ENCODE data around the gene MAP4. TPM values are rescaled to one million over a fixed set of nuclear protein-coding genes. Genes with fewer than 3 reads are reported as not detected.

Gene MAP4
- total and polyA plus RNA-seq, 2 donors (not counting 1 experiment from before 2014, with no cell fraction given): 39.2 to 132 TPM

DNA sequence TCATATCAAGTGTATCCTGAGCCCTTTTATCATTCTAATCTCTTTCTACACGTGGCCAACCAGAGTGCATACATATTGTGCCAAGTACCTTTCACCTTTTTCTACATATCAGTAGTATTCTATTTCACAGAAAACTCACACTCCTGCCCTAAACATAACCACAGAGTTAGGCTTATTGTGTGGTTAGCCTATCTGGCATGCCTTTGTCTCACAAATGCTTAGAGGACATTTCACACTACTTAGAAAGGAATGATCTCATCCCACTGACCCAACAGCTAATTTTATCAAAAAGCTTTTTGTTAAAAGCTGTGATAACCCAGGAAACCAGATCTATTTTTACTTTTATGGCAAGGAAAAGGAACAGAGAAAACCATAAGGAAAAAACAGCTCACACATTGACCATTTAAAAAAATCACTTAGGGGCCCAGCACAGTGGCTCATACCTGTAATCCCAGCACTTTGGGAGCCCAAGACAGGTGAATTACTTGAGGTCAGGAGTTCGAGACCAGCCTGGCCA, 17.8 kb upstream of the MAP4 start:
- H3K9me3 Mint-ChIP-seq (ENCODE audit: insufficient read depth): no peaks in the 10 kb centered on the region
- H3K4me1 Mint-ChIP-seq: peaks cover 14% of the 10 kb centered on the region
- no peak for ATAC-seq (ENCODE audit: low read depth)
- no peaks in the 10 kb centered on the region for H3K27me3 Mint-ChIP-seq
- H4K20me1 ChIP-seq (ENCODE audit: control insufficient read depth, insufficient read depth, low read length, poor library complexity, severe bottlenecking): peaks cover 35% of the 10 kb centered on the region
- H3K27ac ChIP-seq (ENCODE audit: low read length in 2 of 2): no peak overlapping the region
- ChIA-PET CTCF (interaction anchor here (1.1 kb wide), 1 partner anchor 20 kb away, joined by 3 read pairs; no protein-coding TSS in a partner anchor), POLR2A (interaction anchor here (0.6 kb wide), 1 partner anchor 46 kb away, joined by 5 read pairs; no protein-coding TSS in a partner anchor)
- H3K79me2 ChIP-seq (ENCODE audit: control insufficient read depth, insufficient read depth, low read length): peaks cover 73% of the 10 kb centered on the region
- no peak overlapping the region for H3K4me3 ChIP-seq (ENCODE audit: control extremely low read depth in 1 of 5, extremely low read depth in 1 of 5, insufficient read depth in 1 of 5, low read depth in 2 of 5, low read length in 4 of 5)
- TF ChIP-seq, protein P1, sequence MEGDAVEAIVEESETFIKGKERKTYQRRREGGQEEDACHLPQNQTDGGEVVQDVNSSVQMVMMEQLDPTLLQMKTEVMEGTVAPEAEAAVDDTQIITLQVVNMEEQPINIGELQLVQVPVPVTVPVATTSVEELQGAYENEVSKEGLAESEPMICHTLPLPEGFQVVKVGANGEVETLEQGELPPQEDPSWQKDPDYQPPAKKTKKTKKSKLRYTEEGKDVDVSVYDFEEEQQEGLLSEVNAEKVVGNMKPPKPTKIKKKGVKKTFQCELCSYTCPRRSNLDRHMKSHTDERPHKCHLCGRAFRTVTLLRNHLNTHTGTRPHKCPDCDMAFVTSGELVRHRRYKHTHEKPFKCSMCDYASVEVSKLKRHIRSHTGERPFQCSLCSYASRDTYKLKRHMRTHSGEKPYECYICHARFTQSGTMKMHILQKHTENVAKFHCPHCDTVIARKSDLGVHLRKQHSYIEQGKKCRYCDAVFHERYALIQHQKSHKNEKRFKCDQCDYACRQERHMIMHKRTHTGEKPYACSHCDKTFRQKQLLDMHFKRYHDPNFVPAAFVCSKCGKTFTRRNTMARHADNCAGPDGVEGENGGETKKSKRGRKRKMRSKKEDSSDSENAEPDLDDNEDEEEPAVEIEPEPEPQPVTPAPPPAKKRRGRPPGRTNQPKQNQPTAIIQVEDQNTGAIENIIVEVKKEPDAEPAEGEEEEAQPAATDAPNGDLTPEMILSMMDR (IDR thresholded peaks at IDR 0.05): no peak
- no peak for TF ChIP-seq EZH2 (IDR thresholded peaks at IDR 0.05; ENCODE audit: borderline replicate concordance, insufficient read depth, low read depth, low read length, poor library complexity, severe bottlenecking)
- H3K9me3 ChIP-seq (ENCODE audit: control extremely low read depth in 1 of 3, control insufficient read depth in 2 of 3, insufficient read depth in 1 of 3, low read length in 2 of 3): no peaks in the 10 kb centered on the region
- H3K27me3 ChIP-seq (replicated peaks in 1 of 4; ENCODE audit: control extremely low read depth in 1 of 4, control insufficient read depth in 3 of 4, insufficient read depth in 4 of 4, low read length in 3 of 4): no peaks in the 10 kb centered on the region
- H3K9ac ChIP-seq (ENCODE audit: low read length): no peak overlapping the region
- no peaks in the 10 kb centered on the region for H3K36me3 ChIP-seq (replicated peaks in 1 of 2; ENCODE audit: control extremely low read depth in 1 of 2, control insufficient read depth in 1 of 2, extremely low read depth in 1 of 2, insufficient read depth in 2 of 2, low read length in 1 of 2)
- H3K4me2 ChIP-seq (replicated peaks; ENCODE audit: low read depth, low read length, poor library complexity, severe bottlenecking): no peak overlapping the region
- intact Hi-C loops (cut with micrococcal nuclease): no loop called here
- H3K4me1 ChIP-seq (ENCODE audit: control insufficient read depth in 2 of 2, insufficient read depth in 2 of 2, low read length in 2 of 2): no peaks in the 10 kb centered on the region
- no peak overlapping the region for H3K27ac Mint-ChIP-seq
- H2AFZ ChIP-seq (ENCODE audit: insufficient read depth, low read depth, low read length, poor library complexity, severe bottlenecking): no peak overlapping the region
- DNase-seq: no peak
- no peak overlapping the region for H3K4me3 Mint-ChIP-seq
- WGBS (ENCODE audit: insufficient coverage): 57% methylated on average over 1 of the region's 2 CpGs

GRCh38 chr3:48030188-48030587, 14.0 kb upstream of the MAP4 start:
- Histone ChIP-seq H2AFZ (ENCODE audit: insufficient read depth, low read depth, low read length, poor library complexity, severe bottlenecking) (no peak overlapping the region), H3K4me2 (replicated peaks; ENCODE audit: low read depth, low read length, poor library complexity, severe bottlenecking) (no peak overlapping the region), H3K4me1 (ENCODE audit: control insufficient read depth in 2 of 2, insufficient read depth in 2 of 2, low read length in 2 of 2) (no peaks in the 10 kb centered on the region), H3K4me3 (ENCODE audit: control extremely low read depth in 1 of 5, extremely low read depth in 1 of 5, insufficient read depth in 1 of 5, low read depth in 2 of 5, low read length in 4 of 5) (no peak overlapping the region), H3K36me3 (replicated peaks in 1 of 2; ENCODE audit: control extremely low read depth in 1 of 2, control insufficient read depth in 1 of 2, extremely low read depth in 1 of 2, insufficient read depth in 2 of 2, low read length in 1 of 2) (no peaks in the 10 kb centered on the region), H3K9ac (ENCODE audit: low read length) (no peak overlapping the region), H3K9me3 (ENCODE audit: control extremely low read depth in 1 of 3, control insufficient read depth in 2 of 3, insufficient read depth in 1 of 3, low read length in 2 of 3) (no peaks in the 10 kb centered on the region), H3K79me2 (ENCODE audit: control insufficient read depth, insufficient read depth, low read length) (peaks cover 82% of the 10 kb centered on the region), H4K20me1 (ENCODE audit: control insufficient read depth, insufficient read depth, low read length, poor library complexity, severe bottlenecking) (peaks cover 40% of the 10 kb centered on the region), H3K27ac (ENCODE audit: low read length in 2 of 2) (no peak overlapping the region), H3K27me3 (replicated peaks in 1 of 4; ENCODE audit: control extremely low read depth in 1 of 4, control insufficient read depth in 3 of 4, insufficient read depth in 4 of 4, low read length in 3 of 4) (no peaks in the 10 kb centered on the region)
- CTCF ChIA-PET: no interaction called here
- no peak for DNase-seq
- ATAC-seq (ENCODE audit: low read depth): no peak
- POLR2A ChIA-PET: no interaction called here
- intact Hi-C loops (cut with micrococcal nuclease): no loop called here
- Mint-ChIP-seq H3K27ac (no peak overlapping the region), H3K27me3 (no peaks in the 10 kb centered on the region), H3K4me1 (peaks cover 15% of the 10 kb centered on the region), H3K4me3 (no peak overlapping the region), H3K9me3 (ENCODE audit: insufficient read depth) (no peaks in the 10 kb centered on the region)
- WGBS (ENCODE audit: insufficient coverage): 88% methylated on average over 3 of the region's 3 CpGs
- TF ChIP-seq EZH2 (IDR thresholded peaks at IDR 0.05; ENCODE audit: borderline replicate concordance, insufficient read depth, low read depth, low read length, poor library complexity, severe bottlenecking): no peak
- TF ChIP-seq, protein P1 (IDR thresholded peaks at IDR 0.05): no peak
